ENCODE measurements around the gene PLXNA2. TPM values are rescaled to one million over a fixed set of nuclear protein-coding genes. Genes with fewer than 3 reads are reported as not detected.

Gene PLXNA2
- polyA plus RNA-seq, 4 donors, result 10.7 to 17.8 (median 12.8) TPM

DNA sequence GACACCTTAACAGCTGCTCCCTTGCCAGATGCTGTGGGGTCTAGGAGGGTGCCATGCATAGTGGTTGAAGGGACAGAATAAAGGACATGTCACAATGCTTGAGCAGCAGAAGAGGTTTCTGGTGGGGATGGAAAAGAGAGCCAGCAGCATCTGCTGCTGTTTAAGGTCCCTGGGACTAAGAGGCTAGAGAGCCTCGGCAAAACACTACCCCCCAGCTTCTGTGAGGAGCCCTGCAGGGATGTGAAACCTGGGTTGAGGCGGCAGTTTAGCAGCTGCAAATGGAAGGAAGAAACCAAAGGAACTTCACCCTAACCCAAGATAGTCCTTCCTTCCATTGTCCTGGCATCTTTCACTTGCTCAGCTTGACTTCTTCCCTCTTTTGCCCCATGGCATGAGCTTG is 39.4 kb downstream of the PLXNA2 start:
- Histone ChIP-seq H3K27ac (ENCODE audit: low read depth in 1 of 3, low read length in 2 of 3) (peak overlapping the region in 1 of 3 donors; percentile 77), H3K9me3 (ENCODE audit: control insufficient read depth in 2 of 2, insufficient read depth in 1 of 2, low read depth in 1 of 2, low read length in 1 of 2) (no peaks in the 10 kb centered on the region), H3K36me3 (ENCODE audit: control insufficient read depth in 3 of 3, insufficient read depth in 2 of 3, low read depth in 1 of 3, low read length in 3 of 3) (peaks cover 0 to 30% (median 3%) of the 10 kb centered on the region in 3 donors), H3K4me3 (ENCODE audit: low read depth in 1 of 3, low read length in 3 of 3) (no peak overlapping the region), H3K4me1 (ENCODE audit: control insufficient read depth in 3 of 3, insufficient read depth in 2 of 3, low read depth in 1 of 3, low read length in 2 of 3) (peaks cover 5 to 35% (median 16%) of the 10 kb centered on the region in 3 donors), H3K27me3 (ENCODE audit: control insufficient read depth in 3 of 3, insufficient read depth in 3 of 3, low read length in 3 of 3) (no peaks in the 10 kb centered on the region)
- DNase-seq (no peak), FAIRE-seq (no peak)
- WGBS, 3 donors, result 59 to 86% (median 78%) methylated on average over 2 of the region's 2 CpGs

DNA sequence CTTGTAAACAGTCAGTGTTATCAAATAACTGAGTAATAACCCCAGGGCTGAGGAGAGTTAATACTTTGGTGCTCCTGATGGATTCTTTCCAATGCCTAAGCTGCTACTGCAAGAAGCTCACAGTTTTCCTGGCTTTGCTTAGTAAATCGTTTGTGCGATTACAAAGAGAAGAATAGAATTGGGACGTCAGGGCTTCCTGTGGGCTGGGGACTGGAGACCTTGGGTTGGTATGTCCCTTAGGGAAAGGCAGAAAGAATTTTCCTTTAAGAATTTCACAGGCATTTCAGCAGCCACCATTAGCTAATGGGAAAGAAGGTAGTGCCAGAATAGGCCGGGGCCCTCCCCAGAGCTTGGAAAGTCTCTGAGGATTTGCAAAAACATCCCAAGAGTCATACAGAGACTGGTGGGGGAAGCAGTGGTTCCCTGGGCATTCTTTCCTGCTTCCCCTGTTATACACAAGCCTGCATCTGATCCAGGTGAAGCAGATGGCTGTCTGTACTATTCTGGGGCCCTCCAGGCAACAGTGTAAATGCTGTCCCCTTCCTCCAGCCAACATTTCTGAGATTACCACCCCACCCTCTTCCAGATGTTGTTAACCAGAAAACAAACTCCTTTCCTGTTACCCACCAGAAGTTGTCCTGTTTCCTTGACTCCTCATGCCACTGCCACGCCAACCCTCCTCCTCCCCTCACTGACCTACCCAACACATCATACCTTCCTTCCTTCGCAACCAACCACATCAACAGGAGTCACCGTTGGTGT is 40.2 kb downstream of the PLXNA2 start:
- Histone ChIP-seq H3K4me3 (ENCODE audit: low read depth in 1 of 3, low read length in 3 of 3) (no peak overlapping the region), H3K36me3 (ENCODE audit: control insufficient read depth in 3 of 3, insufficient read depth in 2 of 3, low read depth in 1 of 3, low read length in 3 of 3) (peaks cover 0 to 30% (median 3%) of the 10 kb centered on the region in 3 donors), H3K27me3 (ENCODE audit: control insufficient read depth in 3 of 3, insufficient read depth in 3 of 3, low read length in 3 of 3) (no peaks in the 10 kb centered on the region), H3K27ac (ENCODE audit: low read depth in 1 of 3, low read length in 2 of 3) (peak overlapping the region in 2 of 3 donors; percentile 25 to 77), H3K9me3 (ENCODE audit: control insufficient read depth in 2 of 2, insufficient read depth in 1 of 2, low read depth in 1 of 2, low read length in 1 of 2) (no peaks in the 10 kb centered on the region), H3K4me1 (ENCODE audit: control insufficient read depth in 3 of 3, insufficient read depth in 2 of 3, low read depth in 1 of 3, low read length in 2 of 3) (peaks cover 5 to 35% (median 16%) of the 10 kb centered on the region in 3 donors)
- WGBS, 3 donors, result 66 to 75% (median 68%) methylated on average over 7 of the region's 7 CpGs
- DNase-seq (no peak), FAIRE-seq (no peak)

DNA sequence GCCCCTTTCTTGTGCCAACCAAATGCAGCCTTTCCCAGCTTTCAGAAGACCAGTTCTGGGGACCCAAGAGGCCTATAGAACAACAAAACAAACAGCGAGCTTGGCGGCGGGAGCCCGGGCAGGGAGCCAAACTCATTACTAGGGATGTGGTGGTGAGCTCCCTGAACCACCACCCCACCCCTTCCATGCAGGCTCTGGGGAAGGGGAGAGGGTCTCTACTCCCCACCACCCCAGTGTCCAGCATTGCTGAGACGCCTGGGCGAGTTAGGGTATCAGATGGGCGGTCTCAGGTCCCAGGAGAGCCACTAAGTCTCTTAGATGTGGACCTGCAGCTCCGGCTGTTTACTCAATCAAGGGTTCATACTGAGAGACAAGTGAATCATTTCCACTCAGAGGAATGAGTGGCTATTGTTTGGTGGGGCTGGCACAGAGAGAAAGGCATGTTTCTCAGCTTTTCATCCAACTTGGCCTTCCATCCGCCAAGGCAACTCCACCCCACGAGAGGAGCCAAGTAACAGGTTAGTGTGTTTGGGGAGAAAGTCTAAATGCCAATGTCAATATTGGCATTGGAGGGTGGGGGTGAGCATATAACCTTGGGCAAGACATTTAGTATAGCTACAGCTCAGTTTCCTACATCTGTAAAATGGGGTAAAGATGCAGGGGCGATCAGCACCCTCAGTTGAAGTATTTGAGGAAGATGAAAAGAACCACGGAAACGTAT is 40.9 kb downstream of the PLXNA2 start:
- FAIRE-seq (no peak), DNase-seq (peak; percentile 61 to 75)
- Histone ChIP-seq H3K9me3 (ENCODE audit: control insufficient read depth in 2 of 2, insufficient read depth in 1 of 2, low read depth in 1 of 2, low read length in 1 of 2) (no peaks in the 10 kb centered on the region), H3K4me3 (ENCODE audit: low read depth in 1 of 3, low read length in 3 of 3) (no peak overlapping the region), H3K36me3 (ENCODE audit: control insufficient read depth in 3 of 3, insufficient read depth in 2 of 3, low read depth in 1 of 3, low read length in 3 of 3) (peaks cover 0 to 28% (median 5%) of the 10 kb centered on the region in 3 donors), H3K4me1 (ENCODE audit: control insufficient read depth in 3 of 3, insufficient read depth in 2 of 3, low read depth in 1 of 3, low read length in 2 of 3) (peaks cover 5 to 35% (median 16%) of the 10 kb centered on the region in 3 donors), H3K27me3 (ENCODE audit: control insufficient read depth in 3 of 3, insufficient read depth in 3 of 3, low read length in 3 of 3) (no peaks in the 10 kb centered on the region), H3K27ac (ENCODE audit: low read depth in 1 of 3, low read length in 2 of 3) (peak overlapping the region; percentile 29 to 72 (median 43))
- 26 to 45% (median 32%) methylated on average over 13 of the region's 13 CpGs for WGBS, 3 donors

DNA sequence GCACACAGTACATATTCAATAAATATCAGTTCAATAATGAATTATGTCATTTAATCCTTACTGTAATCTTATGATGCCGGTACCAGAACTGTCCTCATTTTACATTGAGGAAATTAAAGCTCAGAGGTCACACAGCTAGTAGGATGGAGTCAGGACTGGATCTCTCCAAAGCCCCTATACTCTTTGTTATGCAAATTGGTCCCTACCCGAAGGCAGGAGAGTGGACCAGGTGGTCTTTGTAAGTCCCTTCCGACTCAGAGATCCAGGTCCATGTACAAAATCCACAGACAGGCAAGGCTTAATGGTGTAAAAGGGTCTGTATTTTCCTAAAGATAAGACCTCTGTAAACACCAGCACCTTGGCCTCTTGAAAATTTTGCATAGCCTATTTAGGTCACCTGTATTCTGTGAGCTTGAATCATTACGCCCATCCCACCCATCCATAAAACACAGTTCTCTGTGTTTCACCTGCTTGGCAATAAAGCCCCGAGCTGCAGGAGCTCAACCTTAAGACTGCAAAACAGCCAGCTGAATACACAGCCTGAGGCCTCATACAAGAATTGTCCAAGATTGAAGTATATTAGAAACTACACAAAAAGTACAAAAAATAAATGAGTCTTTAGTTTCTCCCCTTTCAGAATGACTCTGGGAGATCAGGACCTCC is 41.7 kb downstream of the PLXNA2 start:
- H3K4me1 ChIP-seq (ENCODE audit: control insufficient read depth in 3 of 3, insufficient read depth in 2 of 3, low read depth in 1 of 3, low read length in 2 of 3), result peaks cover 5 to 32% (median 16%) of the 10 kb centered on the region in 3 donors
- no peaks in the 10 kb centered on the region for H3K9me3 ChIP-seq (ENCODE audit: control insufficient read depth in 2 of 2, insufficient read depth in 1 of 2, low read depth in 1 of 2, low read length in 1 of 2)
- no peaks in the 10 kb centered on the region for H3K27me3 ChIP-seq (ENCODE audit: control insufficient read depth in 3 of 3, insufficient read depth in 3 of 3, low read length in 3 of 3)
- DNase-seq (peak in 1 of 2 donors; percentile 40), FAIRE-seq (no peak)
- peak overlapping the region; percentile 29 to 72 (median 43) for H3K27ac ChIP-seq (ENCODE audit: low read depth in 1 of 3, low read length in 2 of 3)
- peaks cover 0 to 25% (median 2%) of the 10 kb centered on the region in 3 donors for H3K36me3 ChIP-seq (ENCODE audit: control insufficient read depth in 3 of 3, insufficient read depth in 2 of 3, low read depth in 1 of 3, low read length in 3 of 3)
- H3K4me3 ChIP-seq (ENCODE audit: low read depth in 1 of 3, low read length in 3 of 3), result no peak overlapping the region
- WGBS, 3 donors, result 15 to 64% (median 28%) methylated on average over 5 of the region's 5 CpGs

DNA sequence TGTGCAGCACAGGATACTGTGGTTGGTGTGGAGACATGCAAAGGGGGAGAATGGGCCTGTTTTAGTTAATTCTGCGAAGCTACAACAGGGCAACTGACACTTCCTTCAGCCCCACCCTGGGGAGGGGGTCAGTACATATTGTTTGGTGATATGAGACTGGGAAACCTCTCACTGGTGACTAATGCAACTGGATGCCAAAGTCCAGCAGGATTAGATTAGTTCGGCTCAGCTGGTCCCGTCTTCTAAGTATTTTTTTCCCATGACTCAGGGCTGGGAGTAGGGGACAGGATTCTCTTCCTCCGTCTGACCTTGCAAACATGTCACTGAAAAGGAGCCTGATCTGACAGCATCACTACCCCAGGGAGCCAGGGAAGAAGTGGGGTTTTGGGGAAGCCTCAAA is 43.0 kb downstream of the PLXNA2 start:
- DNase-seq (peak; percentile 95 to 99), FAIRE-seq (no peak)
- Histone ChIP-seq H3K27me3 (ENCODE audit: control insufficient read depth in 3 of 3, insufficient read depth in 3 of 3, low read length in 3 of 3) (no peaks in the 10 kb centered on the region), H3K4me3 (ENCODE audit: low read depth in 1 of 3, low read length in 3 of 3) (no peak overlapping the region), H3K9me3 (ENCODE audit: control insufficient read depth in 2 of 2, insufficient read depth in 1 of 2, low read depth in 1 of 2, low read length in 1 of 2) (no peaks in the 10 kb centered on the region), H3K27ac (ENCODE audit: low read depth in 1 of 3, low read length in 2 of 3) (peak overlapping the region; percentile 48 to 63 (median 63)), H3K36me3 (ENCODE audit: control insufficient read depth in 3 of 3, insufficient read depth in 2 of 3, low read depth in 1 of 3, low read length in 3 of 3) (peaks cover 0 to 23% (median 2%) of the 10 kb centered on the region in 3 donors), H3K4me1 (ENCODE audit: control insufficient read depth in 3 of 3, insufficient read depth in 2 of 3, low read depth in 1 of 3, low read length in 2 of 3) (peaks cover 5 to 32% (median 16%) of the 10 kb centered on the region in 3 donors)
- 11 to 27% (median 26%) methylated on average over 4 of the region's 4 CpGs for WGBS, 3 donors

DNA sequence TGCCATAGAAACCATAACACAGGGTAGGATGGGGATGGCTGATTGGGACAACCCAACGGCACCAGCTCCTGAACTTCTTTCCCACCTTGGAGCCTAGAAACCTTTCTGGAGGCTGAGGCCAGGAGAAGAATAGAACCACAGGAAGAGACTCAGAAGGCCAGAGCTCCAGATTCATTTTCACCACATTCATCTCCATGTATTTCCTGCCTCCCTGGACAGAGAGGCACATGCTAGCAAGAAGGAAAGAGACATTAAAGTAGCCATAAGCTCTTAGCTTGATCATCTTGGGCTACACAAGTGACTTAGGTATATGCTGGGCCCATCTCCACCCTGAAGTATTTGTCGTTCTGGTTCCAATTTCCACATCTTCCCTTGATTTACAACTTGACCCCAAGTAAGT is 44.1 kb downstream of the PLXNA2 start:
- H3K9me3 ChIP-seq (ENCODE audit: control insufficient read depth in 2 of 2, insufficient read depth in 1 of 2, low read depth in 1 of 2, low read length in 1 of 2), result no peaks in the 10 kb centered on the region
- no peak overlapping the region for H3K4me3 ChIP-seq (ENCODE audit: low read depth in 1 of 3, low read length in 3 of 3)
- no peaks in the 10 kb centered on the region for H3K27me3 ChIP-seq (ENCODE audit: control insufficient read depth in 3 of 3, insufficient read depth in 3 of 3, low read length in 3 of 3)
- no peak overlapping the region for H3K27ac ChIP-seq (ENCODE audit: low read depth in 1 of 3, low read length in 2 of 3)
- FAIRE-seq, result no peak
- H3K36me3 ChIP-seq (ENCODE audit: control insufficient read depth in 3 of 3, insufficient read depth in 2 of 3, low read depth in 1 of 3, low read length in 3 of 3), result peaks cover 0 to 19% (median 2%) of the 10 kb centered on the region in 3 donors
- WGBS, 3 donors, result 84 to 98% (median 91%) methylated on average over 2 of the region's 2 CpGs
- DNase-seq, result peak in 1 of 2 donors; percentile 8
- H3K4me1 ChIP-seq (ENCODE audit: control insufficient read depth in 3 of 3, insufficient read depth in 2 of 3, low read depth in 1 of 3, low read length in 2 of 3), result peaks cover 5 to 32% (median 16%) of the 10 kb centered on the region in 3 donors

DNA sequence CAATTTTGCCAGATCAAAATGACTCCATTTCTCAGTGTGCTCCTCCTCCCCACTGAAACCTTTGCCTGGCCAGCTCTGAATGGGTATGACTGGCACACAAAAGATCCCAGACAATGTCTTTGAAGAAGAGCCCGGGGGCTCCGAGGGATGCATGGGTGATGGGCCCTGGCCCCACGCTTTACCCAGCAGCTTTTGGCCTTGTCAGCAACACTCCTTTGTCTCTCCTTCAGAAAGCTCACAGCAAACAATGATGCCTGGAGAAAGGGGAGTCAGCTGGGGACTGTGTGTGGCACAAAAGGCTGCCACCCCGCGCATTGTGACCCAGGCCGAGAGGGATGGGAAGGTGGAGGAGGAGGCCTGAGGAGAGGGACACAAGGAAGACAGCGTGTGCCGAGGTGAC is 45.9 kb downstream of the PLXNA2 start:
- no peaks in the 10 kb centered on the region for H3K9me3 ChIP-seq (ENCODE audit: control insufficient read depth in 2 of 2, insufficient read depth in 1 of 2, low read depth in 1 of 2, low read length in 1 of 2)
- H3K4me1 ChIP-seq (ENCODE audit: control insufficient read depth in 3 of 3, insufficient read depth in 2 of 3, low read depth in 1 of 3, low read length in 2 of 3), result peaks cover 5 to 22% (median 6%) of the 10 kb centered on the region in 3 donors
- H3K27ac ChIP-seq (ENCODE audit: low read depth in 1 of 3, low read length in 2 of 3), result no peak overlapping the region
- H3K27me3 ChIP-seq (ENCODE audit: control insufficient read depth in 3 of 3, insufficient read depth in 3 of 3, low read length in 3 of 3), result no peaks in the 10 kb centered on the region
- 91 to 97% (median 93%) methylated on average over 8 of the region's 8 CpGs for WGBS, 3 donors
- DNase-seq (no peak), FAIRE-seq (no peak)
- no peak overlapping the region for H3K4me3 ChIP-seq (ENCODE audit: low read depth in 1 of 3, low read length in 3 of 3)
- peaks cover 0 to 12% (median 2%) of the 10 kb centered on the region in 3 donors for H3K36me3 ChIP-seq (ENCODE audit: control insufficient read depth in 3 of 3, insufficient read depth in 2 of 3, low read depth in 1 of 3, low read length in 3 of 3)

DNA sequence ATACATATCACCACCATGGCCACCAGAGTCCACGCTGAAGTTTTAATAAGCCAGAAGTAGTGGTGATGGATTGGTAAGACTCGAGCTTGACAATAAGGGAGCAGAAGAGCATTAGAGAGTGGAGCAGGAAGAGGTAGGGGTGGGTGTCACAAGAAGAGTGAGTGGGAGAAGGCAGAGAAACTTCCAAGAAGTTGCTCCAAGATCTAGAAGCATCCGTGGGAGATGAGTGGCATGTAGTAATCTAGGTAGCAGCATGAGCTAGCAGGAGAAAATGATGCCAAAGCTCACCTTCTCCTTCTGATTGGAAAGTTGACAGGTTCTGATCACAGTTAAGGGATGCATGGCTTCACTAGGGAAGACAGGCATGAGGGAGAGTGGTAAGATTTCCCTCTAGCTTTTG is 49.2 kb downstream of the PLXNA2 start:
- H3K36me3 ChIP-seq (ENCODE audit: control insufficient read depth in 3 of 3, insufficient read depth in 2 of 3, low read depth in 1 of 3, low read length in 3 of 3), result peaks cover 0 to 14% (median 2%) of the 10 kb centered on the region in 3 donors
- no peaks in the 10 kb centered on the region for H3K27me3 ChIP-seq (ENCODE audit: control insufficient read depth in 3 of 3, insufficient read depth in 3 of 3, low read length in 3 of 3)
- WGBS, 3 donors, result 76 to 92% (median 88%) methylated on average over 3 of the region's 3 CpGs
- H3K4me3 ChIP-seq (ENCODE audit: low read depth in 1 of 3, low read length in 3 of 3), result no peak overlapping the region
- H3K27ac ChIP-seq (ENCODE audit: low read depth in 1 of 3, low read length in 2 of 3), result no peak overlapping the region
- H3K9me3 ChIP-seq (ENCODE audit: control insufficient read depth in 2 of 2, insufficient read depth in 1 of 2, low read depth in 1 of 2, low read length in 1 of 2), result no peaks in the 10 kb centered on the region
- H3K4me1 ChIP-seq (ENCODE audit: control insufficient read depth in 3 of 3, insufficient read depth in 2 of 3, low read depth in 1 of 3, low read length in 2 of 3), result no peaks in the 10 kb centered on the region
- no peak for FAIRE-seq
- DNase-seq, result no peak
